PC-9 (cell line): ENCODE data around the gene VPS8. TPM values are rescaled to one million over a fixed set of nuclear protein-coding genes. Genes with fewer than 3 reads are reported as not detected.

Source experiments
- Bru-seq: library from RNA; stranded (reverse); fragments of 400-500 nt; gene quantifications from one replicate; lab custom pipeline; 2021; lab: Mats Ljungman, UMichigan
- BruChase-seq, 2 experiments: library from RNA; stranded (reverse); fragments of 400-500 nt; gene quantifications; one replicate each; lab custom pipeline; 2021; lab: Mats Ljungman, UMichigan
- BruUV-seq: library from RNA; stranded (reverse); fragments of 400-500 nt; replicated peaks from 2 replicates; lab custom pipeline; 2021; lab: Mats Ljungman, UMichigan
- CTCF ChIA-PET: fragments of 300-600 bp; sonication (Branson Sonifier 250); formaldehyde crosslinking; loops from one replicate; lab custom pipeline; 2022; ENCODE audit warnings: antibody characterized with exemption; lab: Charles Lee
- POLR2A ChIA-PET: fragments of 300-600 bp; sonication (Branson Sonifier 250); formaldehyde crosslinking; loops from one replicate; lab custom pipeline; 2022; ENCODE audit warnings: antibody characterized with exemption; ENCODE audit not compliant: unreplicated experiment; lab: Charles Lee
- DNase-seq, 2 experiments: peaks; one replicate each; pipeline versions ENCODE4 v3.0.0 to v3.0.0-alpha.2; 2015 to 2022; ENCODE audit warnings: mixed read lengths in 1 of 2
- H2AFZ ChIP-seq: fragments of 200-600 bp; sonication (generic); 2 replicates; pipeline ENCODE4 v1.8.1; 2017; ENCODE audit warnings: antibody characterized with exemption
- H3F3A ChIP-seq: fragments of 200-600 bp; sonication (generic); 2 replicates; pipeline ENCODE4 v1.8.1; 2017; ENCODE audit warnings: antibody characterized with exemption, mild to moderate bottlenecking, low read depth; ENCODE audit not compliant: insufficient read depth
- H3K27ac ChIP-seq: fragments of 200-600 bp; sonication (generic); 2 replicates; pipeline ENCODE4 v1.6.1; 2016; ENCODE audit warnings: mixed run types
- H3K27me3 ChIP-seq: fragments of 200-600 bp; sonication (generic); 2 replicates; pipeline ENCODE4 v1.6.1; 2016; ENCODE audit warnings: low read depth, mixed run types; ENCODE audit not compliant: insufficient read depth
- H3K36me3 ChIP-seq: fragments of 200-600 bp; sonication (generic); 2 replicates; pipeline ENCODE4 v1.6.1; 2016; ENCODE audit warnings: low read depth, mixed run types
- H3K4me1 ChIP-seq: fragments of 200-600 bp; sonication (generic); replicated peaks from 2 replicates; pipeline ENCODE4 v1.6.1; 2016; ENCODE audit warnings: mixed run types; ENCODE audit not compliant: insufficient read depth
- H3K4me2 ChIP-seq: fragments of 200-600 bp; sonication (generic); 2 replicates; pipeline ENCODE4 v1.6.1; 2017; ENCODE audit warnings: mixed run types
- H3K4me3 ChIP-seq: fragments of 200-600 bp; sonication (generic); 2 replicates; pipeline ENCODE4 v1.6.1; 2016; ENCODE audit warnings: mixed run types
- H3K79me2 ChIP-seq: fragments of 200-600 bp; sonication (generic); 2 replicates; pipeline ENCODE4 v1.6.1; 2017; ENCODE audit warnings: low read depth, mixed run types
- H3K9me2 ChIP-seq: fragments of 200-600 bp; sonication (generic); 2 replicates; pipeline ENCODE4 v1.8.1; 2017; ENCODE audit warnings: mild to moderate bottlenecking; ENCODE audit not compliant: insufficient read depth
- H3K9me3 ChIP-seq: fragments of 200-600 bp; sonication (generic); 2 replicates; pipeline ENCODE4 v1.8.1; 2016; ENCODE audit warnings: low read depth; ENCODE audit not compliant: insufficient read depth
- H4K20me1 ChIP-seq: fragments of 200-600 bp; sonication (generic); 2 replicates; pipeline ENCODE4 v1.8.1; 2017; ENCODE audit not compliant: insufficient read depth
- EZH2 ChIP-seq: fragments of 200-600 bp; sonication (generic); IDR thresholded peaks from 2 replicates; pipeline ENCODE4 v1.8.0; 2017; ENCODE audit warnings: antibody characterized with exemption, low read depth
- intact Hi-C: fragments of 100-400 bp; cut with micrococcal nuclease; formaldehyde crosslinking; loops from one replicate; pipeline ENCODE4 v1.10.0; 2022; ENCODE audit not compliant: unreplicated experiment
- long read RNA-seq: library from polyadenylated mRNA; stranded (forward); transcript quantifications from one replicate; pipeline ENCODE4 v2.0.0, GENCODE V29; 2022
- total RNA-seq: library from RNA; stranded (reverse); gene quantifications from 2 replicates; pipeline ENCODE4 v1.2.3, GENCODE V29; 2021
- TF ChIP-seq, protein P1 (sequence below): fragments of 200-600 bp; sonication (generic); conservative IDR thresholded peaks from 2 replicates; pipeline ENCODE4 v1.6.1; 2017; ENCODE audit warnings: mixed run types, antibody characterized with exemption, mild to moderate bottlenecking, moderate library complexity

Gene VPS8, protein sequence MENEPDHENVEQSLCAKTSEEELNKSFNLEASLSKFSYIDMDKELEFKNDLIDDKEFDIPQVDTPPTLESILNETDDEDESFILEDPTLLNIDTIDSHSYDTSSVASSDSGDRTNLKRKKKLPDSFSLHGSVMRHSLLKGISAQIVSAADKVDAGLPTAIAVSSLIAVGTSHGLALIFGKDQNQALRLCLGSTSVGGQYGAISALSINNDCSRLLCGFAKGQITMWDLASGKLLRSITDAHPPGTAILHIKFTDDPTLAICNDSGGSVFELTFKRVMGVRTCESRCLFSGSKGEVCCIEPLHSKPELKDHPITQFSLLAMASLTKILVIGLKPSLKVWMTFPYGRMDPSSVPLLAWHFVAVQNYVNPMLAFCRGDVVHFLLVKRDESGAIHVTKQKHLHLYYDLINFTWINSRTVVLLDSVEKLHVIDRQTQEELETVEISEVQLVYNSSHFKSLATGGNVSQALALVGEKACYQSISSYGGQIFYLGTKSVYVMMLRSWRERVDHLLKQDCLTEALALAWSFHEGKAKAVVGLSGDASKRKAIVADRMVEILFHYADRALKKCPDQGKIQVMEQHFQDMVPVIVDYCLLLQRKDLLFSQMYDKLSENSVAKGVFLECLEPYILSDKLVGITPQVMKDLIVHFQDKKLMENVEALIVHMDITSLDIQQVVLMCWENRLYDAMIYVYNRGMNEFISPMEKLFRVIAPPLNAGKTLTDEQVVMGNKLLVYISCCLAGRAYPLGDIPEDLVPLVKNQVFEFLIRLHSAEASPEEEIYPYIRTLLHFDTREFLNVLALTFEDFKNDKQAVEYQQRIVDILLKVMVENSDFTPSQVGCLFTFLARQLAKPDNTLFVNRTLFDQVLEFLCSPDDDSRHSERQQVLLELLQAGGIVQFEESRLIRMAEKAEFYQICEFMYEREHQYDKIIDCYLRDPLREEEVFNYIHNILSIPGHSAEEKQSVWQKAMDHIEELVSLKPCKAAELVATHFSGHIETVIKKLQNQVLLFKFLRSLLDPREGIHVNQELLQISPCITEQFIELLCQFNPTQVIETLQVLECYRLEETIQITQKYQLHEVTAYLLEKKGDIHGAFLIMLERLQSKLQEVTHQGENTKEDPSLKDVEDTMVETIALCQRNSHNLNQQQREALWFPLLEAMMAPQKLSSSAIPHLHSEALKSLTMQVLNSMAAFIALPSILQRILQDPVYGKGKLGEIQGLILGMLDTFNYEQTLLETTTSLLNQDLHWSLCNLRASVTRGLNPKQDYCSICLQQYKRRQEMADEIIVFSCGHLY (N-terminal part only)
- total RNA-seq = 71.8 and 80.8 TPM in 2 replicates
- percentile 79 among the genes with signal in this experiment for Bru-seq, nascent RNA
- percentile 82 among the genes with signal in this experiment for BruChase-seq, experiment 1, labeled RNA remaining after a 2-hour chase
- percentile 63 among the genes with signal in this experiment for BruChase-seq, experiment 2, labeled RNA remaining after a 6-hour chase
- long read RNA-seq, full-length matches to known transcripts = 26 of 46 reads
- long read RNA-seq, partial matches to known transcripts = 9 of 46 reads
- long read RNA-seq, other reads (novel, unspliced or antisense) = 11 of 46 reads

DNA sequence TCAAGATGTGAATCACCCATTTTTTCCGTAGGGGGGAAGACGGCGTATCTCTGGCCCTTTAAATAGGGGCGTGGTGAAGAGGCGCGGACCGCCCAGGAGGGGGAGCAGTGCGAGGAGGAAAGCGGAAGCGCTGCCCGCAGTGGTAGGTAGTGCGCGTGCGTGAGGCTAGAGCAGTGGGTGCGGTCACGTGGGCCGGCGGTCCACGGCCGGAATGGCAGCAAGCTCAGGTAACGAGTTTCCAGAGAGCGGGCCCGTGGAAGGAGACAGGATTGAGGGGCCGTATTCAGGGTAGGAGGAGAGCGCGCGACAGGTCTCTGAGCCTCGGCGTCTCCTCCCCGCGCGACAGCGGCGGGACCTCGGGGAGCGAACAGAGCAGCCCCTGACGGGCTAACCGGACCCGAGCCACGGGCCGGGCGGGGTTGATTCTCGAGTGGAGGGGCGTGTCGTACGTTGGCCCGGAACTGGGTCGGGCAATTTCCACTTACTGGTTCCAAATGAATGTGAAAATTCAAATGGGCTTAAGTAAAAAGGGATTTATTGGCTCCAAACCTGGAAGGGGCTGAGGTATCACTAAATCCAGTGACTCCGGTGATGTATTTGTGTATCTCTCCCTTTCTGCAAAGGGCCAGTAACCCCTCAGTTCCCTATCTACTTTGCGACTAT, at the start of gene VPS8:
VPS8 (plus strand) TSS at position 168 of the 663 bp plus-strand sequence. CDS start 12,467 bp downstream, outside the sequence.
- Histone ChIP-seq H3K79me2 (peaks cover 24% of the 10 kb centered on the region), H3K4me2 (peak within 1 kb of the TSS; percentile 86), H3K27ac (no peak within 1 kb of the TSS), H3K36me3 (no peaks in the 10 kb centered on the region), H3F3A (no peaks in the 10 kb centered on the region), H2AFZ (peak within 1 kb of the TSS; percentile 97), H3K4me3 (peak within 1 kb of the TSS; percentile 89), H3K9me2 (no peaks in the 10 kb centered on the region), H4K20me1 (no peaks in the 10 kb centered on the region), H3K27me3 (no peaks in the 10 kb centered on the region), H3K9me3 (no peaks in the 10 kb centered on the region), H3K4me1 (peaks cover 17% of the 10 kb centered on the region)
- TSS peak; percentile 51 for BruUV-seq
- intact Hi-C loops = no loop called here
- CTCF ChIA-PET = interaction anchor here (0.6 kb wide), 1 partner anchor 157 kb away, joined by 3 read pairs; no protein-coding TSS in a partner anchor
- POLR2A ChIA-PET = interaction anchor here (0.7 to 1.0 kb wide), 2 partner anchors 11 to 31 kb away, joined by 3 read pairs; no protein-coding TSS in a partner anchor
- DNase-seq = peak; percentile 92 to 99
- TF ChIP-seq, protein P1, sequence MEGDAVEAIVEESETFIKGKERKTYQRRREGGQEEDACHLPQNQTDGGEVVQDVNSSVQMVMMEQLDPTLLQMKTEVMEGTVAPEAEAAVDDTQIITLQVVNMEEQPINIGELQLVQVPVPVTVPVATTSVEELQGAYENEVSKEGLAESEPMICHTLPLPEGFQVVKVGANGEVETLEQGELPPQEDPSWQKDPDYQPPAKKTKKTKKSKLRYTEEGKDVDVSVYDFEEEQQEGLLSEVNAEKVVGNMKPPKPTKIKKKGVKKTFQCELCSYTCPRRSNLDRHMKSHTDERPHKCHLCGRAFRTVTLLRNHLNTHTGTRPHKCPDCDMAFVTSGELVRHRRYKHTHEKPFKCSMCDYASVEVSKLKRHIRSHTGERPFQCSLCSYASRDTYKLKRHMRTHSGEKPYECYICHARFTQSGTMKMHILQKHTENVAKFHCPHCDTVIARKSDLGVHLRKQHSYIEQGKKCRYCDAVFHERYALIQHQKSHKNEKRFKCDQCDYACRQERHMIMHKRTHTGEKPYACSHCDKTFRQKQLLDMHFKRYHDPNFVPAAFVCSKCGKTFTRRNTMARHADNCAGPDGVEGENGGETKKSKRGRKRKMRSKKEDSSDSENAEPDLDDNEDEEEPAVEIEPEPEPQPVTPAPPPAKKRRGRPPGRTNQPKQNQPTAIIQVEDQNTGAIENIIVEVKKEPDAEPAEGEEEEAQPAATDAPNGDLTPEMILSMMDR = peak; percentile 80
- no peak for TF ChIP-seq EZH2

DNA sequence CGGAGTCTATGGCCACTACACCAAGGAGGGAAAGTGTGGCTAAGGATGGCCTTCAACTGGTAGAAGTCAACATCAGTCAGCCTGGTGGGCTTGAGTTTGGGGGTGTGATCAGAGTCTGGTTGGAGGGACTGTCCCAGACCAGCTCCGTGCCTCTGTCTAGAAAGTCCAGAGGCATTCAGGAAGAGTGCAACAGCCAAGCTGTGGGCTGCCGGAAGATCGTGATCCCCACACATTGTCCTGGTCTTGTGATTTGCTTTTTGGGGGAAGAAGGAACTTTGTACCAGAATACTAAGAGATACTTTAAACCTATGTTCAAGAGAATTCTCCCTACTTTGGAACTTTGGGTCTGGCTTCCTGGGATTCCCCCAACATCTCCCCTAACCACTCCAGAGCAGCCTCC, 47.8 kb upstream of the VPS8 start:
- Histone ChIP-seq H4K20me1 (no peaks in the 10 kb centered on the region), H3F3A (peaks cover 16% of the 10 kb centered on the region; the same call in 1 of the 2 replicates), H3K27me3 (no peaks in the 10 kb centered on the region), H3K9me3 (no peaks in the 10 kb centered on the region), H3K27ac (no peak overlapping the region), H3K4me2 (no peak overlapping the region), H2AFZ (no peak overlapping the region), H3K79me2 (no peaks in the 10 kb centered on the region), H3K36me3 (no peaks in the 10 kb centered on the region), H3K4me3 (no peak overlapping the region), H3K9me2 (no peaks in the 10 kb centered on the region), H3K4me1 (peaks cover 15% of the 10 kb centered on the region)
- ChIA-PET POLR2A (no interaction called here), CTCF (interaction anchor here (0.8 kb wide), 1 partner anchor 163 kb away, joined by 3 read pairs; no protein-coding TSS in a partner anchor)
- no peak for DNase-seq
- no peak for TF ChIP-seq EZH2
- TF ChIP-seq, protein P1 = no peak
- BruUV-seq = no TSS peak
- intact Hi-C loops = loop anchor here (2.0 kb wide), 1 partner anchor 25 kb away; no protein-coding TSS in a partner anchor
